ENCODE measurements around the gene CTBP1.

DNA sequence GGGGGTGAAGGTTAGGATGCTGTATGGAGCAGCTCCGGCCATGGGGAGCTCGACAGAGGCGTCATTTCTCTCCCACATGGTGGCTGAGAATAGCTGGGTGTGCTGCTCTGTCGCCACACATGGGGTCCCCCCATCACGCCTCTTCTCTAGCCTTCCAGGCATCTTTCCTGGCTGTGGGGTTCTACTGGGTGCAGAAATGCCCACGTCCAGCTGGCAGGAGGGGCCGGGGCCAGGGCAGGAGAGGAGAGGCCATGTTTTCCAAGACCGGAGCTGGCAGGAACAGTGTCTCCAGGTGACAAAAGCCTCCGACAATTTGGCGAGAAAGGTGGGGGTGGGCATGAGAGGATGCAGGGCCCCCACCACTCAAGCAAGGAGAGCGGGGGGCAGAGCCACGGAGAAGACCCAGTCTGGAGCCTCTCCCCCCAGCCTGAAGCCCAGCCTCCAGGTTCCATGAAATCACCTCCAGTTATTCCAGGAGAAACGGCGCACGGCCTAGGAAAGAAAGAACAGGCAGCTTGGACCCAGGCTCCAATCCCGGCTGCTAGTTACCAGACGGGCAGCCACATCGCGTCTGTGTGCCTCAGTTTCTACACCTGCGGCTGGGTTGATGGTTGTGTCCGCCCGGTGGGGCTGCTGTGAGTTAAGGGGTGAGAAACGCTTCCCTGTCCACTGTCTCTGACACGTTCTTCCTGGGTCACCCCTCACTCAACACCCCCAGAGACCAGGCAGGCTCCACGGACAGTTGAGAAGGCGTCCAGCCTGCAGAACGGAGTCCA lies 49.2 kb downstream of the CTBP1 start:
- TF ChIP-seq, protein P1, sequence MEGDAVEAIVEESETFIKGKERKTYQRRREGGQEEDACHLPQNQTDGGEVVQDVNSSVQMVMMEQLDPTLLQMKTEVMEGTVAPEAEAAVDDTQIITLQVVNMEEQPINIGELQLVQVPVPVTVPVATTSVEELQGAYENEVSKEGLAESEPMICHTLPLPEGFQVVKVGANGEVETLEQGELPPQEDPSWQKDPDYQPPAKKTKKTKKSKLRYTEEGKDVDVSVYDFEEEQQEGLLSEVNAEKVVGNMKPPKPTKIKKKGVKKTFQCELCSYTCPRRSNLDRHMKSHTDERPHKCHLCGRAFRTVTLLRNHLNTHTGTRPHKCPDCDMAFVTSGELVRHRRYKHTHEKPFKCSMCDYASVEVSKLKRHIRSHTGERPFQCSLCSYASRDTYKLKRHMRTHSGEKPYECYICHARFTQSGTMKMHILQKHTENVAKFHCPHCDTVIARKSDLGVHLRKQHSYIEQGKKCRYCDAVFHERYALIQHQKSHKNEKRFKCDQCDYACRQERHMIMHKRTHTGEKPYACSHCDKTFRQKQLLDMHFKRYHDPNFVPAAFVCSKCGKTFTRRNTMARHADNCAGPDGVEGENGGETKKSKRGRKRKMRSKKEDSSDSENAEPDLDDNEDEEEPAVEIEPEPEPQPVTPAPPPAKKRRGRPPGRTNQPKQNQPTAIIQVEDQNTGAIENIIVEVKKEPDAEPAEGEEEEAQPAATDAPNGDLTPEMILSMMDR (conservative IDR thresholded peaks at IDR 0.05; ENCODE audit: low read depth, low read length), result no peak
- TF ChIP-seq EZH2 (IDR thresholded peaks at IDR 0.05; ENCODE audit: borderline replicate concordance, low read depth, low read length, poor library complexity, severe bottlenecking), result no peak

Measured in A673 (cell line).